GM12878 (cell line): ENCODE measurements around the gene WDR38. TPM values are rescaled to one million over a fixed set of nuclear protein-coding genes. Genes with fewer than 3 reads are reported as not detected.

ENCODE experiments used
- ATAC-seq: fragments of 200-7000 bp; cut with Tn5 transposase; 3 replicates; pipeline ENCODE4 v1.9.1; 2020; ENCODE audit warnings: mild to moderate bottlenecking, moderate library complexity
- BruUV-seq: library from RNA; stranded (reverse); fragments of 400-500 nt; replicated peaks from 2 replicates; lab custom pipeline; 2021; lab: Mats Ljungman, UMichigan
- CTCF ChIA-PET: fragments of 300-600 bp; sonication (Branson Sonifier 250); formaldehyde crosslinking; extraction: SDS; loops from one replicate; lab custom pipeline; 2021; ENCODE audit warnings: inconsistent platforms; lab: Yijun Ruan, JAX
- POLR2A ChIA-PET: fragments of 350-600 bp; formaldehyde crosslinking; extraction: SDS; loops from one replicate; lab custom pipeline; 2021; ENCODE audit warnings: inconsistent platforms; lab: Charles Lee
- RAD21 ChIA-PET: fragments of 300-600 bp; sonication (Branson Sonifier 250); formaldehyde crosslinking; loops from one replicate; lab custom pipeline; 2023; ENCODE audit warnings: antibody characterized with exemption; ENCODE audit not compliant: unreplicated experiment; lab: Charles Lee
- SMC1A ChIA-PET: fragments of 300-600 bp; sonication (Branson Sonifier 250); formaldehyde crosslinking; loops from one replicate; lab custom pipeline; 2023; ENCODE audit not compliant: unreplicated experiment, uncharacterized antibody; lab: Charles Lee
- DNase-seq: peaks from one replicate; pipeline ENCODE4 v3.0.0-alpha.2; 2011; ENCODE audit warnings: low read depth, low spot score
- FAIRE-seq: peaks from 3 replicates; lab custom pipeline; 2011; peaks lifted over from hg19 to GRCh38; lab: Jason Lieb, UNC
- H2AFZ ChIP-seq: 2 replicates; pipeline ENCODE4 v1.6.0; 2011; ENCODE audit warnings: low read depth, low read length, control low read depth; ENCODE audit not compliant: control insufficient read depth
- H3K27ac ChIP-seq: 2 replicates; pipeline ENCODE4 v1.5.1; 2011; ENCODE audit warnings: control low read depth; ENCODE audit not compliant: control insufficient read depth, insufficient read depth
- H3K27me3 ChIP-seq, 2 experiments: replicated peaks in 1 of 2; 2 replicates each; pipeline versions ENCODE4 v1.6.0 to v1.6.1; 2011; ENCODE audit warnings: low read length in 1 of 2; ENCODE audit not compliant: control insufficient read depth in 2 of 2, insufficient read depth in 2 of 2
- H3K36me3 ChIP-seq, 2 experiments: 2 replicates each; pipeline ENCODE4 v1.5.1; 2011; ENCODE audit warnings: low read length in 1 of 2; ENCODE audit not compliant: control insufficient read depth in 2 of 2, insufficient read depth in 2 of 2
- H3K4me1 ChIP-seq: 2 replicates; pipeline ENCODE4 v1.6.1; 2011; ENCODE audit warnings: mild to moderate bottlenecking, low read length, moderate library complexity, mixed read lengths; ENCODE audit not compliant: control insufficient read depth, insufficient read depth
- H3K4me2 ChIP-seq: 2 replicates; pipeline ENCODE4 v1.6.0; 2011; ENCODE audit warnings: control low read depth; ENCODE audit not compliant: control insufficient read depth, insufficient read depth
- H3K4me3 ChIP-seq: fragments of 200-600 bp; sonication (generic); 2 replicates; pipeline ENCODE4 v1.5.1; 2016
- H3K79me2 ChIP-seq: 2 replicates; pipeline ENCODE4 v1.6.0; 2011; ENCODE audit warnings: low read length; ENCODE audit not compliant: control insufficient read depth, insufficient read depth
- H3K9ac ChIP-seq: 2 replicates; pipeline ENCODE4 v1.8.0; 2011; ENCODE audit warnings: low read length, control low read depth, mixed read lengths; ENCODE audit not compliant: control insufficient read depth, insufficient read depth
- H3K9me3 ChIP-seq: replicated peaks from 3 replicates; pipeline ENCODE4 v1.5.1; 2011; ENCODE audit warnings: mild to moderate bottlenecking, low read length; ENCODE audit not compliant: control insufficient read depth, insufficient read depth
- H4K20me1 ChIP-seq: 2 replicates; pipeline ENCODE4 v1.6.0; 2011; ENCODE audit not compliant: control insufficient read depth, insufficient read depth
- ASH2L ChIP-seq: fragments of 300-600, 200-600 bp; sonication (generic); IDR thresholded peaks from 2 replicates; pipeline ENCODE4 v1.6.1; 2017; ENCODE audit warnings: low read depth, mild to moderate bottlenecking, borderline replicate concordance
- ELK1 ChIP-seq: IDR thresholded peaks from 2 replicates; pipeline ENCODE4 v1.6.1; 2012; ENCODE audit warnings: low read depth, low read length, improper control_type of control experiment
- GATAD2B ChIP-seq: fragments of 450-650 bp; conservative IDR thresholded peaks from 2 replicates; pipeline ENCODE4 v1.6.1; 2017; ENCODE audit warnings: low read depth, mild to moderate bottlenecking, moderate library complexity
- IKZF2 ChIP-seq, 2 experiments: fragments of 450-650 bp; IDR thresholded peaks; 2 replicates each; pipeline ENCODE4 v1.6.1; 2017; ENCODE audit warnings: mild to moderate bottlenecking in 2 of 2, moderate library complexity in 2 of 2
- JUNB ChIP-seq: IDR thresholded peaks from 2 replicates; pipeline ENCODE4 v1.6.1; 2016; ENCODE audit warnings: antibody characterized with exemption, mild to moderate bottlenecking
- KAT2A ChIP-seq: conservative IDR thresholded peaks from 2 replicates; pipeline ENCODE4 v1.6.1; 2011; ENCODE audit warnings: low read depth, low read length; ENCODE audit not compliant: control insufficient read depth
- KLF5 ChIP-seq: fragments of 450-650 bp; IDR thresholded peaks from 2 replicates; pipeline ENCODE4 v1.6.1; 2014; ENCODE audit warnings: mild to moderate bottlenecking; ENCODE audit not compliant: partially characterized antibody
- NFIC ChIP-seq: IDR thresholded peaks from 2 replicates; pipeline ENCODE4 v1.6.1; 2012; ENCODE audit warnings: low read depth, mild to moderate bottlenecking, inconsistent platforms, low read length, moderate library complexity
- POLR2AphosphoS2 ChIP-seq: IDR thresholded peaks from 2 replicates; pipeline ENCODE4 v1.6.1; 2011; ENCODE audit warnings: low read depth, mild to moderate bottlenecking, low read length, improper control_type of control experiment, moderate library complexity
- SMAD1 ChIP-seq: fragments of 450-650 bp; IDR thresholded peaks from 2 replicates; pipeline ENCODE4 v1.6.1; 2018; ENCODE audit warnings: mild to moderate bottlenecking, low read depth; ENCODE audit not compliant: partially characterized antibody
- TCF3 ChIP-seq: IDR thresholded peaks from 2 replicates; pipeline ENCODE4 v1.6.1; 2012; ENCODE audit warnings: low read depth, mild to moderate bottlenecking, low read length, borderline replicate concordance; ENCODE audit not compliant: insufficient read depth
- ZBTB40 ChIP-seq: fragments of 450-650 bp; IDR thresholded peaks from 2 replicates; pipeline ENCODE4 v1.6.1; 2016; ENCODE audit warnings: mild to moderate bottlenecking, moderate library complexity, borderline replicate concordance
- ZNF24 ChIP-seq: fragments of 450-650 bp; IDR thresholded peaks from 2 replicates; pipeline ENCODE4 v1.6.1; 2017; ENCODE audit warnings: antibody characterized with exemption, mild to moderate bottlenecking
- ZNF384 ChIP-seq: IDR thresholded peaks from 2 replicates; pipeline ENCODE4 v1.6.1; 2012; ENCODE audit warnings: low read depth, mild to moderate bottlenecking, low read length, improper control_type of control experiment, borderline replicate concordance
- WGBS: methylation state at CpG from one replicate; pipeline ENCODE4 v1.1.6; 2016; ENCODE audit warnings: low lambda C conversion rate; ENCODE audit not compliant: insufficient replicate concordance, insufficient coverage; ENCODE audit errors: missing lambda C conversion rate; 5-methylcytosine and 5-hydroxymethylcytosine counted together
- in situ Hi-C: fragments of 300-500 bp; cut with MboI; formaldehyde crosslinking; loops from 9 replicates; pipeline ENCODE4 v1.14.3; 2018; ENCODE audit warnings: mixed read lengths
- intact Hi-C: fragments of 100-400 bp; cut with micrococcal nuclease; formaldehyde crosslinking; loops from one replicate; pipeline ENCODE4 v1.14.2; 2022; ENCODE audit not compliant: unreplicated experiment
- polyA plus RNA-seq, 11 experiments: library from polyadenylated mRNA; depleted of rRNA in 4 of 11; unstranded in 6 of 11; stranded (reverse) in 5 of 11; fragments of >200 nt; fragmentation: Nextera tagmentation in 4 of 11; fragmentation: Illumina TruSeq in 1 of 11; extraction: Ambion mirVana in 4 of 11; extraction: Trizol in 1 of 11; gene quantifications; 1 replicate in 1 of 11; 2 replicates in 10 of 11; pipeline versions ENCODE4 v1.2.1 to v1.2.3, GENCODE V29; 2011 to 2016; ENCODE audit warnings: inconsistent platforms in 2 of 11, missing spikeins in 2 of 11, low read depth in 1 of 11
- total RNA-seq, 4 experiments: library from RNA; depleted of rRNA in 3 of 4; stranded (reverse); fragments of >200 nt in 3 of 4; fragmentation: Illumina TruSeq in 1 of 4; extraction: Trizol in 1 of 4; gene quantifications; 2 replicates each; pipeline versions ENCODE4 v1.2.1 to v1.2.3, GENCODE V29; 2013 to 2021
- TF ChIP-seq, protein P1 (sequence below): fragments of 450-650 bp; IDR thresholded peaks from 2 replicates; pipeline ENCODE4 v1.6.1; 2016; ENCODE audit warnings: mild to moderate bottlenecking

The WDR38 gene
- total and polyA plus RNA-seq, 10 of the 15 experiments (the other 5 are each of a cell fraction or from before 2014, with no cell fraction given), result not detected

DNA sequence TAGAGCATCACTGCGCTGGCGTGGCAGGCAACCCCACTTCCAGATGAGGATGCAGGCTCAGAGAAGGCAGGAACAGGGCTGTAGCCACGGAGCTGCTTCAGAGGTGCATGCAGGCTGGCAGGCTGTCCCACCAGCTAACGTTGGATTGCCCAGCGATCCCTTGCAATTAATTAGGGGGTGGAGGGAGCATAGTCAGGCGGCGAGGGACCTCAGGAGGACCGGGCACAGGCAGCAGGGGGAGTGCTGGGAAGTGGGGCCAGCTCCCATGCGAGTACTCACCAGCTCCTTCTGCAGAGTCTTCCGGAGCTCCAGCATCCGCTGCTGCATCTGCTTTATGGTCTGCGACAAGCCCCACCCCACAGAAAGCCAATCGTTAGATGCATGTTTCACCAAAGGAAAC, 29.0 kb downstream of the WDR38 start:
- ATAC-seq, result no peak
- intact Hi-C loops (no loop called here), in situ Hi-C loops (no loop called here)
- Histone ChIP-seq H4K20me1 (no peaks in the 10 kb centered on the region), H3K4me2 (no peak overlapping the region), H3K79me2 (no peaks in the 10 kb centered on the region), H3K4me3 (no peak overlapping the region), H3K27ac (no peak overlapping the region), H3K9me3 (no peaks in the 10 kb centered on the region), H3K4me1 (peaks cover 6% of the 10 kb centered on the region), H3K9ac (no peak overlapping the region), H3K27me3 (no peaks in the 10 kb centered on the region), H2AFZ (no peak overlapping the region), H3K36me3 (peaks cover 18 to 27% of the 10 kb centered on the region in 2 experiments)
- WGBS, result 85% methylated on average over 13 of the region's 13 CpGs
- ChIA-PET SMC1A (no interaction called here), CTCF (interaction anchor here (1.0 kb wide), 1 partner anchor 29 kb away, joined by 3 read pairs; the partner anchor contains the start of gene WDR38), RAD21 (no interaction called here), POLR2A (interaction anchor here (1.2 to 1.3 kb wide), 2 partner anchors 10 to 59 kb away, joined by 3 to 4 read pairs; partner anchors contain the start of gene GOLGA1)
- no TSS peak for BruUV-seq
- DNase-seq, result no peak
- FAIRE-seq, result no peak
- TF ChIP-seq, protein P1, sequence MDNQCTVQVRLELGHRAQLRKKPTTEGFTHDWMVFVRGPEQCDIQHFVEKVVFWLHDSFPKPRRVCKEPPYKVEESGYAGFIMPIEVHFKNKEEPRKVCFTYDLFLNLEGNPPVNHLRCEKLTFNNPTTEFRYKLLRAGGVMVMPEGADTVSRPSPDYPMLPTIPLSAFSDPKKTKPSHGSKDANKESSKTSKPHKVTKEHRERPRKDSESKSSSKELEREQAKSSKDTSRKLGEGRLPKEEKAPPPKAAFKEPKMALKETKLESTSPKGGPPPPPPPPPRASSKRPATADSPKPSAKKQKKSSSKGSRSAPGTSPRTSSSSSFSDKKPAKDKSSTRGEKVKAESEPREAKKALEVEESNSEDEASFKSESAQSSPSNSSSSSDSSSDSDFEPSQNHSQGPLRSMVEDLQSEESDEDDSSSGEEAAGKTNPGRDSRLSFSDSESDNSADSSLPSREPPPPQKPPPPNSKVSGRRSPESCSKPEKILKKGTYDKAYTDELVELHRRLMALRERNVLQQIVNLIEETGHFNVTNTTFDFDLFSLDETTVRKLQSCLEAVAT, result no peak
- no peak for TF ChIP-seq ZNF384
- no peak for TF ChIP-seq GATAD2B
- TF ChIP-seq NFIC, result no peak
- TF ChIP-seq SMAD1, result no peak
- TF ChIP-seq KLF5, result no peak
- no peak for TF ChIP-seq KAT2A
- TF ChIP-seq ZNF24, result no peak
- TF ChIP-seq ZBTB40, result no peak
- no peak for TF ChIP-seq JUNB
- no peak for TF ChIP-seq ASH2L
- no peak for TF ChIP-seq IKZF2 (IDR thresholded peaks at IDR 0.05)
- TF ChIP-seq POLR2AphosphoS2, result no peak
- TF ChIP-seq ELK1, result no peak
- no peak for TF ChIP-seq TCF3
